ENCODE measurements around the gene DBX2. TPM values are rescaled to one million over a fixed set of nuclear protein-coding genes. Genes with fewer than 3 reads are reported as not detected.
"Not testable (repeated sequence)": the region's sequence is repeated elsewhere in the genome, so short reads cannot be mapped to it uniquely, and the experiment has no call there.

The DBX2 gene
- total RNA-seq, result not detected in 2 replicates

- peak in 1 of 2 donors; percentile 4 for DNase-seq (ENCODE audit: low read depth in 2 of 2)
These were observed at the start of gene DBX2 for GRCh38 chr12:45050751-45051571. TSS of gene DBX2 (minus strand) at chr12:45051099. CDS start at chr12:45050927, 172 bp downstream.

- DNase-seq (ENCODE audit: low read depth in 2 of 2), result no peak
These were observed 47.9 kb upstream of the DBX2 start for GRCh38 chr12:45098766-45099165.

- not testable (repeated sequence) for DNase-seq (ENCODE audit: low read depth in 2 of 2)
These were observed 44.5 kb upstream of the DBX2 start for GRCh38 chr12:45095417-45095816.

GRCh38 chr12:45093051-45093450, 42.2 kb upstream of the DBX2 start:
- DNase-seq (ENCODE audit: low read depth in 2 of 2), result no peak

- no peak for DNase-seq (ENCODE audit: low read depth in 2 of 2)
These were observed 38.6 kb upstream of the DBX2 start for GRCh38 chr12:45089411-45090075.

- DNase-seq (ENCODE audit: low read depth in 2 of 2), result no peak
These were observed 37.7 kb upstream of the DBX2 start for GRCh38 chr12:45088608-45089007.

- not testable (repeated sequence) for DNase-seq (ENCODE audit: low read depth in 2 of 2)
These were observed 33.3 kb upstream of the DBX2 start for GRCh38 chr12:45084248-45084647.

GRCh38 chr12:45077251-45077650, 26.4 kb upstream of the DBX2 start:
- no peak for DNase-seq (ENCODE audit: low read depth in 2 of 2)

- DNase-seq (ENCODE audit: low read depth in 2 of 2), result no peak
These were observed 25.6 kb upstream of the DBX2 start for GRCh38 chr12:45076417-45077026.

- no peak for DNase-seq (ENCODE audit: low read depth in 2 of 2)
These were observed 24.8 kb upstream of the DBX2 start for GRCh38 chr12:45075587-45076282.

GRCh38 chr12:45065125-45065626, 14.3 kb upstream of the DBX2 start:
- no peak for DNase-seq (ENCODE audit: low read depth in 2 of 2)

GRCh38 chr12:45060976-45061375, 10.1 kb upstream of the DBX2 start:
- no peak for DNase-seq (ENCODE audit: low read depth in 2 of 2)

GRCh38 chr12:45051572-45052125, 750 bp upstream of the DBX2 start:
- DNase-seq (ENCODE audit: low read depth in 2 of 2), result no peak

GRCh38 chr12:45049912-45050750, 768 bp downstream of the DBX2 start:
- DNase-seq (ENCODE audit: low read depth in 2 of 2), result no peak

- DNase-seq (ENCODE audit: low read depth in 2 of 2), result no peak
These were observed 8.3 kb downstream of the DBX2 start for GRCh38 chr12:45042599-45042998.

- no peak for DNase-seq (ENCODE audit: low read depth in 2 of 2)
These were observed 9.9 kb downstream of the DBX2 start for GRCh38 chr12:45040977-45041376.

GRCh38 chr12:45039757-45040156, 11.1 kb downstream of the DBX2 start:
- DNase-seq (ENCODE audit: low read depth in 2 of 2), result no peak

GRCh38 chr12:45034861-45035265, 16.0 kb downstream of the DBX2 start:
- DNase-seq (ENCODE audit: low read depth in 2 of 2), result no peak

- DNase-seq (ENCODE audit: low read depth in 2 of 2), result no peak
These were observed 33.0 kb downstream of the DBX2 start for GRCh38 chr12:45017916-45018315.

- DNase-seq (ENCODE audit: low read depth in 2 of 2), result no peak
These were observed 36.5 kb downstream of the DBX2 start for GRCh38 chr12:45014396-45014795.
